GM06990 (cell line): ENCODE results near the gene PXDC1.
A peak's percentile ranks its signal among the peaks of the same experiment; 100 is the strongest.

Experiments
- DNase-seq: peaks from one replicate; pipeline ENCODE4 v3.0.0-alpha.2; 2011; ENCODE audit not compliant: insufficient read length; ENCODE audit errors: extremely low read depth
- H3K27me3 ChIP-seq: replicated peaks from 2 replicates; pipeline ENCODE4 v1.6.0; 2011; ENCODE audit warnings: low read length; ENCODE audit not compliant: control insufficient read depth, insufficient read depth
- H3K36me3 ChIP-seq: 2 replicates; pipeline ENCODE4 v1.5.1; 2011; ENCODE audit warnings: low read length; ENCODE audit not compliant: control insufficient read depth, insufficient read depth
- H3K4me3 ChIP-seq: replicated peaks from 2 replicates; pipeline ENCODE4 v1.5.1; 2011; ENCODE audit warnings: low read depth, mild to moderate bottlenecking, control low read depth, low read length
- CTCF ChIP-seq: IDR thresholded peaks from 2 replicates; pipeline ENCODE4 v1.5.1; 2011; ENCODE audit warnings: low read length, control low read depth, mild to moderate bottlenecking, inconsistent platforms; ENCODE audit not compliant: insufficient read depth, poor library complexity, severe bottlenecking

PXDC1 gene

GRCh38 chr6:3796719-3797041 is 45.2 kb upstream of the PXDC1 start:
- Histone ChIP-seq H3K27me3 (no peaks in the 10 kb centered on the region), H3K36me3 (no peaks in the 10 kb centered on the region), H3K4me3 (no peak overlapping the region)
- no peak for TF ChIP-seq CTCF
- no peak for DNase-seq

- TF ChIP-seq CTCF, result no peak
- no peak overlapping the region for H3K4me3 ChIP-seq
- no peaks in the 10 kb centered on the region for H3K27me3 ChIP-seq
- no peaks in the 10 kb centered on the region for H3K36me3 ChIP-seq
- no peak for DNase-seq
These were observed 44.6 kb upstream of the PXDC1 start for GRCh38 chr6:3795836-3796718.

GRCh38 chr6:3794092-3794491 is 42.6 kb upstream of the PXDC1 start:
- no peak for TF ChIP-seq CTCF
- DNase-seq, result peak; percentile 36
- H3K4me3 ChIP-seq, result no peak overlapping the region

GRCh38 chr6:3793545-3793944 is 42.0 kb upstream of the PXDC1 start:
- no peaks in the 10 kb centered on the region for H3K27me3 ChIP-seq
- H3K36me3 ChIP-seq, result no peaks in the 10 kb centered on the region
- H3K4me3 ChIP-seq, result no peak overlapping the region
- DNase-seq, result peak; percentile 24
- no peak for TF ChIP-seq CTCF

More at GRCh38 chr6:3794092-3794491, 42.6 kb upstream of the PXDC1 start:
- H3K36me3 ChIP-seq, result no peaks in the 10 kb centered on the region
- no peaks in the 10 kb centered on the region for H3K27me3 ChIP-seq

- TF ChIP-seq CTCF, result no peak
- peak; percentile 24 for DNase-seq
- no peaks in the 10 kb centered on the region for H3K27me3 ChIP-seq
- H3K4me3 ChIP-seq, result no peak overlapping the region
- no peaks in the 10 kb centered on the region for H3K36me3 ChIP-seq
These were observed 40.2 kb upstream of the PXDC1 start for GRCh38 chr6:3791526-3792203.
